Adrenal gland (tissue), 12 donors: ENCODE measurements around the gene PTK6. TPM values are rescaled to one million over a fixed set of nuclear protein-coding genes. Genes with fewer than 3 reads are reported as not detected.
A peak's percentile ranks its signal among the peaks of the same experiment; 100 is the strongest.

Source experiments
- DNase-seq, 7 donors: peaks; one replicate each; pipeline ENCODE4 v3.0.0-alpha.2; 2019 to 2020
- H3K27ac ChIP-seq, 5 donors: fragments of 200-600 bp; sonication (generic) in 4 of 5; 1 replicate in 3 of 5; 2 replicates in 2 of 5; pipeline versions ENCODE4 v1.5.1 to v1.8.0; 2016 to 2020; ENCODE audit warnings: mild to moderate bottlenecking in 1 of 5
- H3K27me3 ChIP-seq: fragments of 200-600 bp; 2 replicates; pipeline ENCODE4 v1.8.0; 2021
- H3K36me3 ChIP-seq, 2 donors: fragments of 200-600 bp; replicated peaks in 1 of 2; 1 replicate in 1 of 2; 2 replicates in 1 of 2; pipeline versions ENCODE4 v1.5.1 to v1.8.0; 2018 to 2022
- H3K4me1 ChIP-seq, 2 donors: fragments of 200-600 bp; replicated peaks in 1 of 2; 1 replicate in 1 of 2; 2 replicates in 1 of 2; pipeline versions ENCODE4 v1.5.1 to v1.8.0; 2018 to 2021
- H3K4me3 ChIP-seq, 4 donors: fragments of 200-600 bp; sonication (generic) in 3 of 4; one replicate each; pipeline ENCODE4 v1.5.1; 2016 to 2018
- H3K9me3 ChIP-seq, 3 donors: fragments of 200-600 bp; sonication (generic) in 1 of 3; replicated peaks in 1 of 3; 1 replicate in 2 of 3; 2 replicates in 1 of 3; pipeline versions ENCODE4 v1.5.1 to v1.8.0; 2016 to 2021
- CTCF ChIP-seq, 6 experiments: fragments of 450-650 bp in 4 of 6; fragments of 200-600 bp in 2 of 6; sonication (generic) in 1 of 6; IDR thresholded peaks; 1 replicate in 5 of 6; 2 replicates in 1 of 6; pipeline versions ENCODE4 v1.5.1 to v1.8.0; 2016 to 2021; ENCODE audit warnings: antibody characterized with exemption in 6 of 6, mild to moderate bottlenecking in 2 of 6, moderate library complexity in 1 of 6
- POLR2A ChIP-seq, 2 donors: fragments of 450-650 bp; IDR thresholded peaks; one replicate each; pipeline ENCODE4 v1.6.1; 2017; ENCODE audit warnings: antibody characterized with exemption in 2 of 2, mild to moderate bottlenecking in 2 of 2, moderate library complexity in 1 of 2
- WGBS, 4 donors: extraction: QIAGEN DNeasy Blood & Tissue Kit in 2 of 4; methylation state at CpG; one replicate each; pipeline versions ENCODE4 v1.1.5 to v1.1.7; 2013 to 2017; 5-methylcytosine and 5-hydroxymethylcytosine counted together
- intact Hi-C, 2 donors: fragments of 100-400 bp; cut with DNase I; formaldehyde crosslinking; loops; one replicate each; pipeline versions ENCODE4 v1.14.1 to v1.15.0; 2022 to 2023
- polyA plus RNA-seq, 3 donors: library from polyadenylated mRNA; stranded (reverse); fragments of 200-250 nt in 2 of 3; fragments of 350-450 nt in 1 of 3; fragmentation: Illumina TruSeq in 1 of 3; extraction: RNeasy Lipid Tissue Mini Kit (QIAGEN cat#74804) in 1 of 3; gene quantifications; one replicate each; pipeline ENCODE4 v1.2.3, GENCODE V29; 2013 to 2014
- total RNA-seq, 9 donors: library from RNA; depleted of rRNA in 4 of 9; stranded (reverse); fragments of >200 nt in 4 of 9; fragments of 120-200 nt in 1 of 9; fragmentation: NEBNext Ultra II Directional in 1 of 9; extraction: Animal tissue kit (Norgen Biotek cat#: 25700) in 1 of 9; gene quantifications; one replicate each; pipeline versions ENCODE4 v1.1.0 to v1.2.4, GENCODE V29; 2013 to 2023
- donor health status: healthy with polysubstance abuse.
- donor health status: Bipolar disorder and iron deficiency.
- donor health status: DM: yes; HTN: yes; CAD: no.
- donor health status: DM: no; HTN: no; CAD: no.
- donor health status: DM: no; HTN: no; CAD: no.
- donor health status: DM: yes; HTN: yes; CAD: no.

Gene PTK6
- total and polyA plus RNA-seq, 12 donors = 0.19 to 0.72 (median 0.36) TPM; not detected in 5

GRCh38 chr20:63500902-63501817, 36.0 kb downstream of the PTK6 start:
- intact Hi-C loops = no loop called here
- Histone ChIP-seq H3K27ac (peak overlapping the region in 1 of 5 donors; percentile 78), H3K27me3 (no peaks in the 10 kb centered on the region), H3K36me3 (no peaks in the 10 kb centered on the region), H3K4me1 (peaks cover 8 to 16% of the 10 kb centered on the region in 2 donors), H3K4me3 (no peak overlapping the region), H3K9me3 (no peaks in the 10 kb centered on the region)
- WGBS, 4 donors = 70 to 90% (median 81%) methylated on average over 19 to 27 of the region's 27 CpGs
- no peak for DNase-seq
- no peak for TF ChIP-seq POLR2A (IDR thresholded peaks at IDR 0.05)
- no peak for TF ChIP-seq CTCF (IDR thresholded peaks at IDR 0.05)

- no peak for TF ChIP-seq POLR2A (IDR thresholded peaks at IDR 0.05)
- Histone ChIP-seq H3K9me3 (no peaks in the 10 kb centered on the region), H3K27me3 (no peaks in the 10 kb centered on the region), H3K4me1 (peaks cover 8 to 16% of the 10 kb centered on the region in 2 donors), H3K27ac (no peak overlapping the region), H3K36me3 (no peaks in the 10 kb centered on the region), H3K4me3 (no peak overlapping the region)
- peak in 2 of 7 donors; percentile 9 to 14 for DNase-seq
- intact Hi-C loops = no loop called here
- WGBS, 4 donors = 86 to 100% (median 90%) methylated on average over 3 to 24 of the region's 24 CpGs
Observed at GRCh38 chr20:63500151-63500901, 36.9 kb downstream of the PTK6 start.

- peak overlapping the region in 1 of 5 donors; percentile 38 for H3K27ac ChIP-seq
- no peaks in the 10 kb centered on the region for H3K9me3 ChIP-seq
- H3K4me1 ChIP-seq = peaks cover 8 to 16% of the 10 kb centered on the region in 2 donors
- H3K27me3 ChIP-seq = no peaks in the 10 kb centered on the region
- TF ChIP-seq POLR2A (IDR thresholded peaks at IDR 0.05) (no peak), CTCF (IDR thresholded peaks at IDR 0.05) (no peak)
- 16 to 31% (median 20%) methylated on average over 5 to 48 of the region's 48 CpGs for WGBS, 4 donors
- no peaks in the 10 kb centered on the region for H3K36me3 ChIP-seq
- intact Hi-C loops = no loop called here
- H3K4me3 ChIP-seq = peak overlapping the region in 1 of 4 donors; percentile 74
- DNase-seq = peak in 2 of 7 donors; percentile 7 to 18
Observed at GRCh38 chr20:63499338-63499969, 37.7 kb downstream of the PTK6 start.

GRCh38 chr20:63498960-63499337, 38.2 kb downstream of the PTK6 start, which contains the start of gene EEF1A2:
TSS of gene EEF1A2 (minus strand) at chr20:63499083. CDS start at chr20:63497763, 1,320 bp downstream.
- peak within 1 kb of the TSS in 2 of 4 donors; percentile 14 to 74 for H3K4me3 ChIP-seq
- DNase-seq = peak in 6 of 7 donors; percentile 29 to 76 (median 48)
- WGBS, 4 donors = 1% methylated on average over 49 to 51 of the region's 58 CpGs; no CpG with 5 or more reads in 2 of the 4 donors
- peak within 1 kb of the TSS in 2 of 5 donors; percentile 78 to 83 for H3K27ac ChIP-seq
- H3K27me3 ChIP-seq = no peaks in the 10 kb centered on the region
- no peaks in the 10 kb centered on the region for H3K9me3 ChIP-seq
- H3K36me3 ChIP-seq = no peaks in the 10 kb centered on the region
- intact Hi-C loops = no loop called here
- peak in 1 of 2 donors; percentile 21 for TF ChIP-seq POLR2A (IDR thresholded peaks at IDR 0.05)
- TF ChIP-seq CTCF (IDR thresholded peaks at IDR 0.05) = peak in 2 of 6 experiments; percentile 11 to 42
- peaks cover 8 to 16% of the 10 kb centered on the region in 2 donors for H3K4me1 ChIP-seq
